Kidney glomerular epithelial cell (primary cell): Measurements from ENCODE around the gene NECTIN1.

Source experiments
- DNase-seq: peaks from one replicate; lab custom pipeline; 2025; lab: John Stamatoyannopoulos, UW

The NECTIN1 gene

DNA sequence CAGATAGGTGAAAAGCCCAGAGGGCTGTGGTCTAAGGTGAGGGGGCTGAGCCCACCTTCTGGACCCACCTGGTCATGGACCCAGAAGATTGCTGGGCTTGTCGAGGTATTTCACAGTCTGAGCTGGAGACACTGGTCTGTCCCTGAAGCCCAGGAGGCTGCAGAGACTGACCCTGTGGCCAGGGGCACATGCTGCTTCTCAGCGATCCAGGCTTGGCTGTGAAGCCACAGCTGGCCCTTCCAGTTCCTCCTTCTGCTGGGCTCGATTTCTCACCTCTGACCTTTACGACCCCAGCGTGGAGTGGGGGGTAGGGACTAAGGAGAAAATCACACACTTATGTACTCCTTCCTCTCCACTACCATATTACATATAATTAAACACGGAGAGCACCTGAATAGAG, 88.5 kb downstream of the NECTIN1 start:
- no peak for DNase-seq

DNA sequence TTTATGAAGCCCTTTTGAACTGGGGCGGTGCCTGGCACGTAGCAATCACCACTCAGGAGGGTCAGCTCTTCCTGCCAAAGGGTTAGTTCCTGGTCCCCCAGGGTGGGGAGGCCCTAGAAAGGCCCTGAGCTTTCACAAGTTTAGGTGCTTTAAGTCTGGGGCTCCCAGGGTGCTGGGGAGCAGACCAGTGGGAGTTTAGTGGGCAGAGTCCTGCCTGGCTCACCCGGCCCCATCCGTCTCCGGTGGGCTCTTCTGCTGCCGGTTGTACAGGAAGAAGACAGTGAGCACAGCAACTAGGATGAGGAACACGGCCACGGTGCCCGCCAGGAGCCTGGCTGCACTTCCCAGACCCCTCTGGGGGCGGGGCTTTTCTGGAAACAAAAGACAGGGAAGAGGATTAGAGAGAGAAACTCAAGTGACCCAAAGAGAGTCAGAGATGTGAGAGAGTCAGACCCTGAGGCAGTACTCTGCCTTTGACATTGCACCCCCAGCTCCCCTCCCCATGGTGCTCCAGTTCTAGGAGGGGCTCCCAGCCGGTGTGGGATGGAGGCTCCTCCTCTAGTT, 89.3 kb downstream of the NECTIN1 start:
- no peak for DNase-seq

DNA sequence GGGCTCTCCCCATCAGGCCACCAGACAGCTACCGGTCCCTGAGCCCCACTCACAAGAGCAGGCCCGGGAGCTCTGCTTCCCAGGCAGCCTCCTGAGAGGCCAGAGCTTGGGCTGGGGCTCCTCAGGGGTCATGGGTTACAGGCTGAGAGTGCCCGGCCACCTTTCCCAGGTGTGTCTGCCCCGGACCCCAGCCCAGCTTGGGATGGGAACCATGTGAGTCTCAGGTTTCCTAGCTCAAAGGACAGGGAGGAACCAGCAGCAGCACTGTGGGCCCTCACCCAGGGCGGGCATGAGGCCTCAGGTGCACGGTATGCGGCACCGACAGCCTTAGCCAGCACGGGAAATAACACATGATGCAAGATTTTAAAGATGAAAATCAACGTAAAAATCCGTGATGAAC, 90.1 kb downstream of the NECTIN1 start:
- DNase-seq, result no peak

DNA sequence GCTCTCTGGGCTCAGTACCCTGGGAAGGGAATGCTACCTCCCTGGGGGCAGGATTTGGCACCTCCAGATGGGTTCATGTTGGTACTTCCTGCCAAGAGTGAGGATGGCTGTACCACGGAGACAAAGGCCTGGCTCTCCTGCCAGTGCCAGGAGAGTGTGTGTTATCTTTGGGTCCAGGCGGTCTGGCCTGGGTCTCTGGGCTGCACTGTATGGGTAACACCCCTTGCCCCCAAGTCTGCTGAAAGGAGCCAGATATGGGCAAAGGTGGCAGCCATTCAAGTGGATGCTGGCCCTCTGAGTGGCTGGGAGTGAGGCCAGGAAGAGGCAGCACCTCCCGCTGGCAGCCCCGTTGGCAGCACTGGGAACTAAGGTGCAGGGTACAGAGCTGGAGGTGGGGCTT, 91.5 kb downstream of the NECTIN1 start:
- DNase-seq, result no peak

DNA sequence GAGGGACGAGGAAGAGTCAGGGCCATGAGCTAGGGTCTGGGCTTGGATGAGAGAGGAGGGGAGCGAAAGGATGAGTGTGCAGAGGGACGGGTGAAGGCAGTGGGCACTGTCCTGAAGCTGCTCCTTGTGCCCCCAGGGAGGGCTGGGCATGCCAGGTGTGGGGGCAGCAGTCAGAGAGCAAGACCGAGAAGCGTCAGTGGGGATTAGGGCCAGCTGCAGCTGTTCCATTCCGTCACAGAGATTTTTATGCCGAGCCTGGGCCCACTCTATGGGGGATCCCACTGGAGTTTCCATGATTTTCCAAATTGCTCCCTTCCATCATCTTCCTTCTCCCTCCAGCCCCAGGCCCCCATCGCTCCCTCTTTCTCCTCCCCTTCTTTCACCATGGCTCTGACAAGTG, 93.2 kb downstream of the NECTIN1 start:
- DNase-seq, result no peak

DNA sequence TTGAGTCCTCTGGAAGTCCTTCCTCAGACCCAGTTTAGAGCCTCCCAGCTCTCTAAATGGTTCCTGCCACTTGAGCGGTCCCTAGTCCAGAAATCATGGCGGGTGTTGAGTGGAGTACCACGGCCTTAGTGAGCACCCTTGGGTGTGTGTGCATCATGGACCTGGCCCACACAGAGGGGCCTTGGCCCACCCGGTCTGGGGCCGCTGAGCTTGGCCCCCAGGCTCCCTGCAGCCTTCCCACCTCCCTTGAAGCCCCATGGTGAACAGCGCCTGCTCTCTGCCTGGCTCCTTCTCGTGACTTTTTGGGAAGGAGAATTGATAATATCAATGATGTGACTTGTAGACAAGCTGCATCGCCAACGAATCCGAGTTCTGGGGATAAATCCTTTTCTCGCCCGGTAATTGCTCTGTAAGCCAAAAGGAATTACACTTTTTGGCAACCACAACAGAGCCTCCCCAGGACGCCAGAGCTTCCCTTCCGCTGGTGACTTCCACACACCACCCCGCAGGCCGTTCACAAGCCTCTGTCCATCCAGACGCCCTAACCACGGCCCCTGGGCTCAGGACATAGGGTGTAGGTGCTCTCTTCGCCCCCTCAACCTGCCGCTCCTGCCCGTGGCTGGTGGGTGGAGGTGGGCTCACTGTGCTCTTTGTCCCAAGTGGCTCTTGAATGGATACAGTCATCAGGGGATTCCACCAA, 93.8 kb downstream of the NECTIN1 start:
- DNase-seq, result no peak

DNA sequence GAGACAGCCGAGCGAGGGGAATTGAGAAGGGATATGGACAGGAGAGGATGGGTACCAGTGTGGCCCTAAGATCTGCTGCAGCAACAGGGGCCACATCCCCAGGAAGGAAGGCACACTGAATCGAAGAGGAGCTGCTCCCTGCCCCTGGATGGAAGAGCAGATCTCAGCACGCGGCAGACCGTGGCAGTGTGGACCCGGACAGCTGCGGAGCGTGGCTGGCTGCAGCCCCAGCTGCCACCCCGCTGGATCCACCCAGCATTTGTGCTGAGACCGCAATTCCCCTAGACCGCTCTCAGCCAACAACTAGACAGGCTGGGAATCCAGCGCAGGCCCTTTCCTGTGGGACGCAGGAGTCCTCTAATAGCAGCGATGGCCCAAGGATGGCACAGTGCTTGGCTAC, 94.7 kb downstream of the NECTIN1 start:
- DNase-seq, result no peak

DNA sequence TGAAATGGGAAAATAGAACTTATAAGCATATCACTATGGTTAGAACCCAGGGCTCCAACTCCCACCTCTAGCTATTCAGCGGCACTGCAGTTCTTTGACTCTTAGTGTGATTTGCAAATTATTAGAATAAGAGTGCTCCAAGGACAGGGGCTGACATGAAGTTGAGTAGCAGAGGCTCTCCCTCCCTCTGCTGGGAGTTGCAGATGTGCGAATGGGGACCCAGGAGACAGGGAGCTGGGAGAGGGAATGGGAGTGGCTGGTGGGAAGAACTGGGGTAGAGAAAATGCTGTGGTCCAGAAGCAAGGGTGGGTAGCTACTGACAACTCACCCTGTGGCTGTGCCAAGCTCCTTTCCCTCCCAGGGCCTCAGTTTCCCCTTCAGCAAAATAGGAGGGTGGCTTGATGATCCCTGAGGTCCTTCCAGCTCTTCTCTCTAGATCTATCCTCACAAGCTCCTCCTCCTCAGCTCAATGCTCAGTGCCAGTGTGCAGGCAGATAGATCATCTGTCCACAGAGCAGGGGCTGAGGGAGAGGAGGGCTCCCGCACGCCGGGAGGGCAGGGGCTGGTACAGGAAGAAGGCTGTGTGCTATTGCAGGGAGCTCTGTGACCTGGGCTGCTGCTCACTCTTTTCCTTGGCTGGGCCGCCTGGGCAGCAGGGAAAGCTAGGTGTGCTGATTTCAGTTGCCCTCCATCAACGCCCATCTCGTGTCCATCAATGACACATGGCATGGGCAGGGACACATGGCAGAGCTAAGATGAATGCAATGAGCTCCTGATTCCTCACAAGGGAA, 99.0 kb downstream of the NECTIN1 start:
- no peak for DNase-seq

DNA sequence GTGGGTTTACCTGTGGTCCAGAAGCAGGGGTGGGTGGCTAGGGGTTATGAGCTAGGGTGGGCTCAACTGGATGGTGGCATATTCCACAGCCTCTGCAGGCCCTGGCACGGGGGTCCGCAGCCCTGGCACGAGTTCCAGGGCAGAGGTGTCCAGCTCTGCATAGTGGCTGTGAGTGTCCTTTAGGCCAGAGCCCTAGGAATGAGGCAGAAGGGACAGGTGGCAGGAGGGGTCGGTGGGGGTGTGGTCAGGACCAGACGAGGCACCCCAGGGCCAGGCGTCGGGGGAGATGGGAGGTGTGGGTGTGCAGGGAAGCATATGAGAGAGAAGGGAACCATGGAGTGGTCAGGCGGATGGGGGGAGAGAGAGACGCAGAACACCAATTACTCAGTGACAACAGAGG, 99.9 kb downstream of the NECTIN1 start:
- DNase-seq, result no peak

DNA sequence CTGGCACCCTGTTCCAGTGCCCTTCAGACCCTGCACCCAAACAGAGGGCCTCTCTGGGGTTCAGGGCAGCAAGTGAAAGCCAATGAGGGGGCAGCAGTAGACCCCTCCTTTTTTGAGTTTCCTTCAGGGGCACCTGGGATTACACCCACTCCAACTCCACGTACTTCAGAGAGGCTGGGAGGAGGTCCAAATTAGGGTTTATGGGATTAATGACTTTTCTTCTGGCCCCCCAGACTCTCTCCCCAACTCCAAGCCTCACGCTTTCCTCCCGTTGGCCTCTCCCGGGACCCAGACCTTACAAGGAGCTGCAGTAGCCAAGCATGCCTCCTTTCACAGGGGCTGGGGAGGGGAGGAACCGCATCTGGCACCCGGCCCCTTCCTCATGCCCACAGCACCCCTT, 101.7 kb downstream of the NECTIN1 start:
- no peak for DNase-seq

DNA sequence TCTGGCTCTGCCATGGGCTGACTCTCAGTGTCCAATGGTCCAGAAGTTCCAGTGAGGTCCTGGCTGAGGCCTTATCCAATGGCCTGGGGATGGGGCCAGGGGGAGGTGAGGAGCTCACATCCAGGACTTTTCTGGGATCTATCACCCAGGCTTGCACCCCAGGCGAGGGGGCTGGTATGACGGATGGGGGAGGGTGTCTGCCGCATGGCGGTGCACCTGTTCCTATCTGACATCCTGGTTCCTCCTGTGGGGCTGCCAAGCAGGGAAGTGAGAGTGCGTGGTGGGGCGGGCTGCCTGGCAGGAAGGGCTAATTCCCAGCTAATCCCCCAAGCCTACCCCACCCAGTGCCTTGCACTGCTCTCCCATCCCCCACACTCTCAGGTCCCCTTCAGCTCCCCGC, 102.1 kb downstream of the NECTIN1 start:
- no peak for DNase-seq

DNA sequence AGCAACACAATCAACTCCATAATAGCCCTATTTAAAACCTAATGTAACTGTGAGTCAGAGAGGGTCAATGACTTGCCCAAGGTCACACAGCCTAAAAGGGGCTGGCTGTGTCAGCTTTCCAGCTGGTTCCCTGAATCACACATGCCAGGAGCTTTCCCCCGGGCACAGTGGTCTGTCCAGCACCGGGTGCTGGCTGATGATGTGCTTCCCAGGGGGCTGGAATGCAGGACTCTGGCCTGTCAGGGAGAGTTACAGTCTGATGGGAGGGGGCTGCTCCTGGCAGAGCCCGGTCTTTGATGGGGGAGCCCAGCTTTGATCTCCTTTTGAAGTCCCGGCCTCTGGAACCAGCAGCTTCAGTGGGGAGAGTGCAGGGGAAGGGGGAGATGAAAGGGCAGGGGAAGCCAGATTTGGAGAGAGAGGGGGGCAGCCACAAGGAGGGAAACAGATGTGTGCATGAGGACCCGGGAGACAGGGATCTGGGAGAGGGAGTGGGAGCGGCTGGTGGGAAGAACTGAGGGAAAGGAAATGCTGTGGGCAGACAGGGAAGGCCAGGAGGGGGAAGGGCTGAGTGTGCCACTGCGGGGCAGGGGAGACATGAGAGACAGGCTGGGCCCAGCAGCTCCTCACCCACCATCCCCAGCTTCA, 102.7 kb downstream of the NECTIN1 start:
- no peak for DNase-seq

DNA sequence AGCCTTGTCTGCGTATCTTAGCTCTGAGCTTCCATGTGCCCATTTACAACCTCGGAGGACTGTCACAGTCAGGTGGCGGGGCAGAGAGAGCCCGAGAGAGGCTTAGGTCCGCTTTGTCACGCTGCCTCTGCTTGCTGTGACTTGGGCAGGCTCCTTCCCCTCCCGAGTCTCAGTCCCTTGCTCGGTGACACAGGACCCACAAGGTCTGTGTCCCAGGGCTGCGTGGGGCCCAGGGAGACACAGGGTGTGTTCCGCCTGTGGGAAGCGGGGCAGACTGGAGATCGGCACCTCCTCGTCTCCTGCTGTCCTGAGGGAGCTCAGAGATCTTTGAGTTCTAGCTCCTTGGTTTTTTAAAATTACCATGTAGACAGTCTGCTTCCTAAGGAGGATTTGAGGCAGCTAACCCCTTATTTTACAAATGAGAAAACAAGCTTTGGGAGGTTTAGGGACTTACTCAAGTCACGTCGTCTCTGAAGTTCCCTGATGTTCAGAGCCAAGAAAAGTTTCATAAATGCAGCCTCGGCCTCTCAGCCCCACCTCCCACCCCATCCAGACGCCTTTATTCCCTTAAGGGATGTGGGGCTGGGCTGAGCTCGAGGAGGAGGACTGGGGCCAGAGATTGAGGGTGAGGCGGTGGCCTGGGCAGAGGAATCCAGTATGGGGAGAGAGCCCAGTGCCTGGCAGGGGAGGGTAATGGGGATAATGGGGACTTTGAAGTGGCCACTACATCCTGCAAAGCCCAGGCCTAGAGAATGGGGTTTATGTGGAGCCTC, 103.6 kb downstream of the NECTIN1 start:
- no peak for DNase-seq

DNA sequence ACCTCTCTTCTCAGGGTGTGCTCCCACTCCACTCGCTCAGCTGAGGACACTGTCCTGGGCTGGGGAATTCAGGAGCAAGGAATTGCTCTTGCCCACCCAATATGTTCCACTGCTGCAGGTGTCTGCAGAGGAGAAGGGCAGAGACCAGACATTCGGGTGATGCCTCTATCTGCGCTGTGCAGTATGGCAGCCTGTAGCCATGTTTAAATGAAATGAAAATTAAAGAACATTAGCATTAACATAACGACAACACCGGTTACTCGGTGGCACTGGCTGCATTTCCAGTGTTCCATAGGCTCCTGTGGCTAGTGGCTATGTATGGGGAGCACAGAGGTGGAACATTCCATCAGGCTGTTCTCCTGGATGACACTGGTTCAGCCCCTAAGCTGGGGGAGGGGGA, 104.4 kb downstream of the NECTIN1 start:
- no peak for DNase-seq

DNA sequence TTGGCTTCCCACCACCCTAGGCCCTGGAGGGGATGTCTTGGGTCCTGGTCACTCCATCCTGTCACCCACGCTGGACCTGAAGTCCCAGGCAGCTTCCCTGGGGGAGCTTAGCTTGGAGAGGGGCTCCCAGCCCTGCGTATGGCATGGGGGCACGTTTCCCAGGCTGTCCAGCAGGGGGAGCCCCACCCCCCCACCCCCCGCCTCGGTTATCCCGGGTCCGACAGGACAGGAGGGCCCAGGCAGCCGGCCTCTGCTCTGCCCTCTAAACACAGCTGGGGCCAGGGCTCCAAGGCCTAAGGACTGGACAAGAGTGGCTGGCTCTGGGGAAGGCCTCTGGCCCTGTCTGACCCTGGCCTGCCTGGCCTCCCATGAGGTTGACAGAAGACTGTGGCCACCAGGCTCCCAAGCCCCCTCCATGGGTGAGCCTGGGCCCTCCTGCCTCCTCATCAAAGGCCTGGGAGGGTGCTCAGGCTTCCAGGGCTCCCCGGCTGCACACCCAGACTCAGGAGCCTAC, 104.8 kb downstream of the NECTIN1 start:
- DNase-seq, result no peak

DNA sequence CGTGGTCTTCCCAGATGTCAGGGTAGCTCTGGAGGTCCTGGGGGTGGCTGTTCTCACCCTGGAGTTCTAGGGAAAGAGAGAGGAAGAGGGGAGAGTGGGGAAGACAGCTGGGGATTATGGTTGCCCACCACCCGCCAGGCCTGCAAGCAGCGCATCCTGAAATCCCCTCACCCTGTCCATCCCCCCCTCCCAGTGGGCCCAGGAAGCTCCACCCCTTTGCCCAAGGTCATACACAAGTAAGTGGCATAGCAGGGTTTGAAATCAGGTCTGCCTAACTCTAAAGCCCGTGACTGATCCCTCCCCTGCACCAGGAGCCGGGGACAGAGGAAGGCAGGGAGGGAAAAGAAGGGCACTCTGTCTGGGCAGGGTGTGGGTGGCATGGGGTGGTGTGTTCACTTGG, 105.3 kb downstream of the NECTIN1 start:
- DNase-seq, result no peak

DNA sequence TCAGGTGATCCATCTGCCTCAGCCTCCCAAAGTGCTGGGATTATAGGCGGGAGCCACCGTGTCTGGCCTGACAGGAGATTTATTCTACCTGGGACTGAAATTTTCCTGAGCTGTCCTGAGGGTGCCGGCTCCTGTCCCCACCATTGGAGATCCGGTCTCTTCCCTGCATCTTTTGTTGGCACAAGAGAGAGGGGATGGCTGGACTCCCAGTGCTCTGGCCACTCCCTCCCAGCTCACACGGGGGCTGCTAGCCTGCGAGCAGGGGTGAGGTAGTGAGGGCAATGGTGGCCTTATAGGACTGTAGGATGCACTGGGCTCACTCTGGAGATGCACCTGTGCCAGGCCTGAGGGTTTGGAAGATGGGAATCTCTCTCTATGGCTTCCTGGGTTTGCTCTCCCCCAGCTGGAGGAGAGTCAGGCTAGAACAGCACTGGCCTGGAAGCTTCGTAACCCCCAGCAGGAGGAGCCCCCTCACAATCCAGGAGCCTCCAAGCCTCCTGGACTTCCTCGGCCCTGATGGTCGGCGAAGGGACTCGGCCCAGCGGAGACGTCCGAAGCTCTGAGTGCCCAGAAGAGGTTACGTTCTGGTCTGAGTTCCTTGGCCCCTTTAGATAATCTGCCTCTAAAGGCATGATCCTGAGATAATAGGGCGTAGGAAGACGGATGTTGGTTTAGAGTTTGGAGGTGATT, 106.4 kb downstream of the NECTIN1 start:
- DNase-seq, result no peak

DNA sequence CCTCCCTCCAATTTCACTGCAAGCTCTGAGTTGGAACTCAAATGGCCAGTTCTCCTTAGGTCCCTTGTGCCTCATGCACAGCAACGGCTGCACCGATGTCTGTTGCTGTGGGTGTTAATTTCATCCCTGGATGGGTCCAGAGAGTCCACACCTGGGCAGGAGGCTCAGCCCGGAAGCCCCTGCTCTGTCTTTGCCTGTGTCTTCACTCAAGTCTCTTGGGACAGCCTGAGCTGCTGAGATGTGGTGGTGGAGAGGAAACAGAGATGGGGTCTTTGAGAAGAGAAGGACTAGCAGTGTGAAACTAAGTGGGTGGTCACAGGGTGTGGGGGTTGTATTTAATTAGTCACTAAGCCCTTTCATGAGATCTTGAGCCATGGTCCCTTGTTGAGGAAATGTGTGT, 109.3 kb downstream of the NECTIN1 start:
- no peak for DNase-seq

DNA sequence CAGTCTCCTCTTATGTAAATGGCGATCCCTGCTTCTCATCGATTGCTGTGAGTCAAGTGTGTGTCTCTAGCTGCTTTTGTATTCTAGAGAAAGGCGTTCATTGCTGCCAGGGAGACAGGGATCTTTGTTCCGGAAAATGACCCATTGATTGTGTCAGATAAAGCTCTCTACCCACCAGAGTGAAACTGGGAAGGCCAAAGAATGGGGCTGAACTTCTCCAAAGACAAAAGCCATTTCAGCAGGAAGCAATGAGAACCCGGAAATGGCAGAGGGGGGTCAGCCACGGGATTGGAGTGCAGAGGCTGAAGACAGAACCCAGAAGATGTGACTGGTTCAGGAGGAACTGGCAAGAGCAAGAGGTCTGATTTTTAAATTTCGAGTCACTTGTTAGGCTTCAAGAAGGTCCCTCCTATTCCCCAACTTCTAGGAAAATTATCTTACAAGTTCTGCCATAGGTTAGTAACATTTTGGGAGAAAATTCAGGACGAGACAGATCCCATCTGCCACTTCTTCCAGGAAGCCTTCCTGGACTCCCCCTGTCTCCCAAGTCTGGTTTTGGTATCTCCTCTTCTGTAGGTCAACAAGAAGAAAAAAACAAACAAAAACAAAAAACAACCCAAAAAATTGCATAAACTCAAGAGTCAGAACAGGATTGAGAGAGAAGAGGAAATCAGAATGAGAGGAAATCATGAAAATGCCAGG, 110.6 kb downstream of the NECTIN1 start:
- no peak for DNase-seq

DNA sequence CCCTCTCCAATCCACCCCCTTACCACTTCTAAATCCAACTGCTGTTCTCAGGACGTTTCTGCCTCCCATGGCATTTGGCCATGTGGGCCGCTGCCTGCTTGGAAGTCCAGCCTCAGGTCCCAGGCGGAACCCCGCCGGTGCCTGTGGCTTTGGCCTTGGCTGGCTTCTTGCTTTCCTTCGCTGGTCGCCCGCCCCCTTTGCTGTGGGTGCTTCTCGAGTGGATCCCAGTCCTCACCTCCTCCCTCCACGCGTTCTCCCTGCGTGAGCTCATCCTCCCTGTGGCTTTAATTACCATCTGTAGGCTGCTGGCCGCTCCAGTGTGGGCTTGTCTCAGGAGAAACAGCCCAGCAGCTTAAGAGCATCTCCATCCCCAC, 111.7 kb downstream of the NECTIN1 start:
- no peak for DNase-seq
